ENCODE results near the gene TMEM258. TPM values are rescaled to one million over a fixed set of nuclear protein-coding genes. Genes with fewer than 3 reads are reported as not detected.

The TMEM258 gene
- total RNA-seq, 4 donors from 2014 or later, result 36.5 to 51.8 (median 47.2) TPM

DNA sequence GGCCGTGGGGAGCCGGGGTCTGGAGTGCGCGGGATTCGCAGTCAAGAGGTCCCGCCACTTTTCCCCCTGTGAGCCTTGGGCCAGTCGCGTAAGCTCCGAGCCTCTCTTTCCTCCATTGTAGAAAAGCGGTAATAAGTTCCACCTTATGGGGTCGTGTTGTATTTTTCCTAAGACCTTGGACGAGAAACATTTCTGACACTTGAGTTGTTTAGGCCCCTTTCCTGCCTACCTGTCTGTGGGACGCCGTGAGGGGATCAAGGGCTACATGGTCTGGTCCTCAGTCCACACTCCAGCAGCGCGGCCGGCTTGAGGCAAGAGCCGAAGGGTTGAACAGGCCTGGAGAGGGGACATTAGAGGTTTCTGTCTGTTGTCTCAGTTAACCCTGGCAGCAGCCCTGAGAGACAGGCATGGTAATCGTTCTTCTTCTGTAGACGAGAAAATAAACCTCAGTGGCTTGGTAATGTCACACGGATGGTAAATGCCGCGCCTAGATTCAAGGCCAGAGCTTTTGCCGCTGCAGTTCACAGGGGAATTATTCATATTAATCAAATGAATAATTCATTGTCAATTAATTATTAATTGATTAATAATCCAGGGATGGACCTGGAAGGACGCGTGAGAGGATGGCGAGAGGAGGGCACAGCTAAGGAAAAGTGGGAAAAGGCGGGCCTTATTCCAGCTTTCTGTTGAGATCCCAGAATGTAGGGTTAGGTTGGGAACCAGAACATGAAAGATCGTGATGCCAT lies 857 bp upstream of the TMEM258 start:
- TF ChIP-seq, protein P1, sequence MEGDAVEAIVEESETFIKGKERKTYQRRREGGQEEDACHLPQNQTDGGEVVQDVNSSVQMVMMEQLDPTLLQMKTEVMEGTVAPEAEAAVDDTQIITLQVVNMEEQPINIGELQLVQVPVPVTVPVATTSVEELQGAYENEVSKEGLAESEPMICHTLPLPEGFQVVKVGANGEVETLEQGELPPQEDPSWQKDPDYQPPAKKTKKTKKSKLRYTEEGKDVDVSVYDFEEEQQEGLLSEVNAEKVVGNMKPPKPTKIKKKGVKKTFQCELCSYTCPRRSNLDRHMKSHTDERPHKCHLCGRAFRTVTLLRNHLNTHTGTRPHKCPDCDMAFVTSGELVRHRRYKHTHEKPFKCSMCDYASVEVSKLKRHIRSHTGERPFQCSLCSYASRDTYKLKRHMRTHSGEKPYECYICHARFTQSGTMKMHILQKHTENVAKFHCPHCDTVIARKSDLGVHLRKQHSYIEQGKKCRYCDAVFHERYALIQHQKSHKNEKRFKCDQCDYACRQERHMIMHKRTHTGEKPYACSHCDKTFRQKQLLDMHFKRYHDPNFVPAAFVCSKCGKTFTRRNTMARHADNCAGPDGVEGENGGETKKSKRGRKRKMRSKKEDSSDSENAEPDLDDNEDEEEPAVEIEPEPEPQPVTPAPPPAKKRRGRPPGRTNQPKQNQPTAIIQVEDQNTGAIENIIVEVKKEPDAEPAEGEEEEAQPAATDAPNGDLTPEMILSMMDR (IDR thresholded peaks at IDR 0.05 in 4 of 5, conservative IDR thresholded peaks at IDR 0.05 in 1 of 5), result no peak
- no peak for TF ChIP-seq POLR2A (IDR thresholded peaks at IDR 0.05)
- Histone ChIP-seq H3K4me3 (peak overlapping the region; percentile 73 to 97 (median 88)), H3K4me1 (peaks cover 24% of the 10 kb centered on the region in 2 donors), H3K36me3 (peaks cover 0 to 30% of the 10 kb centered on the region in 2 donors), H3K9me3 (no peaks in the 10 kb centered on the region), H3K27me3 (no peaks in the 10 kb centered on the region), H3K27ac (peak overlapping the region; percentile 90 to 98 (median 96))
- in situ Hi-C loops (cut with MboI; ENCODE audit: low sequenced_read_pairs in 4 of 4), result loop anchor here in 3 of 4 donors (10.0 to 25.0 kb wide), 4 partner anchors 102 to 519 kb away; partner anchors contain the start of gene FADS3 (in 1 of the 3)
- ATAC-seq (peak; percentile 4 to 13), DNase-seq (no peak)
- intact Hi-C loops (cut with DNase I; ENCODE audit: low total_unique reads), result loop anchor here (2.0 to 5.0 kb wide), 2 partner anchors 174 to 330 kb away; partner anchors contain the start of gene FTH1

DNA sequence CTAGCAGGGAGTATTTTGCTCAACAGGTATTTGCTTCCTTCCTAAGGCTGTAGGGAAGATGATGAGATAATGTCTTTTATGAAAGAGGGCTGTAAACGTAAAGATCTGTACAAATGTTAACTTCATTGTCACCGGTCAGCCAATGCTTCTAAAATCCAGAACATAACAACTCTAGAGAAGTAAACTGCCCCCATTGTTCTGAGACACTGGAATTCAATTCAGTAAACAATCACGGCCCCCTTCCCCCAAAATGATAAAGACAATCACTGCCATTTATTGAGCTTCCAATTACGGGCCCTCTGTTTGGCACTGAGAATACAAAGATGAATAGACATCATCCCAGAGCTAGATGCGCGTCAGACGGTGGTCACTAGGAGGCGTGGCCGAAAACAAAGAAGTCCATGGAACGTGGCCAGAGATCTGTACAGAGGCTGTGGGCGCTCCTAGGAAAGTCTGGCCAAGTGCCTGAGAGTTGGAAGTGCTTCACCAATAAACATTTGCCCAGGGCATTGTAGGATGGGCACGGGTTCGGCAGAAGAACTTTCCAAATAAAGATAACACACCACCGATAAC lies 576 bp downstream of the TMEM258 start:
- H3K27ac ChIP-seq, result peak overlapping the region; percentile 90 to 98 (median 96)
- H3K4me1 ChIP-seq, result peaks cover 15 to 20% of the 10 kb centered on the region in 2 donors
- no peaks in the 10 kb centered on the region for H3K27me3 ChIP-seq
- intact Hi-C loops (cut with DNase I; ENCODE audit: low total_unique reads), result loop anchor here (1.0 to 5.0 kb wide), 3 partner anchors 24 to 331 kb away; partner anchors contain the start of gene FTH1
- H3K36me3 ChIP-seq, result peaks cover 0 to 44% of the 10 kb centered on the region in 2 donors
- DNase-seq (peak in 1 of 2 donors; percentile 39), ATAC-seq (peak; percentile 48 to 52)
- TF ChIP-seq POLR2A (IDR thresholded peaks at IDR 0.05), result no peak
- TF ChIP-seq, protein P1 (IDR thresholded peaks at IDR 0.05 in 4 of 5, conservative IDR thresholded peaks at IDR 0.05 in 1 of 5), result no peak
- in situ Hi-C loops (cut with MboI; ENCODE audit: low sequenced_read_pairs in 4 of 4), result loop anchor here in 3 of 4 donors (10.0 to 25.0 kb wide), 4 partner anchors 103 to 520 kb away; partner anchors contain the start of gene FADS3 (in 1 of the 3)
- no peaks in the 10 kb centered on the region for H3K9me3 ChIP-seq
- peak overlapping the region; percentile 73 to 97 (median 88) for H3K4me3 ChIP-seq

DNA sequence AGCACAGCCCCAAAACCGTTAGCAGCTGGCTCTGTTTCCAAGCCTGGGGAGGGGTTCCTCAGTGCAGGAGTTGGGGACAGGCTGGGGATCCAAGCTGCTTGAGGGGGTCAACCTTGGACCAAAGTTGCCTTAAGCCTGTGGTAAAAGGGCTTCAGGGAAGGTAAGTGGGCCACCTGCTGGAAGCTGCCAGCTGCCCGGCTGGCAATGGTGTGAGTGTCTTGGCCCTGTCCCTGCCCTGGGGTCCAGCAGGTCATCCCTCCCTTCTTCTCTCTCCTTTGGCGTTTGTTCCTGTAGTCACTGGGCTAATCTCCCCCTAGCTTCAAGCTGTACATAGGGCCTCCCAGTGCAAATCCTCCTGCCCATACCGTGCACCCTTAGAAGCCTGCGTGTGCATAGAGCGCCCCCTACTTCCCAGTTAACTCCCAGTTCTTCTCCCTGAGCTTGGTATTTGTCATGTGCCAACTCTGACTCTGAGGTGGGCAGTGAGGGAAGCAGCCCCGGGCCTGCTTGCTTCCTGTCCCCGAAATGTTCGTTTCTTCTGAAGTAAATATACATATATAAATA lies 4.4 kb downstream of the TMEM258 start:
- Histone ChIP-seq H3K27me3 (no peaks in the 10 kb centered on the region), H3K4me1 (peaks cover 8 to 11% of the 10 kb centered on the region in 2 donors), H3K4me3 (no peak overlapping the region), H3K36me3 (peaks cover 0 to 49% of the 10 kb centered on the region in 2 donors), H3K27ac (no peak overlapping the region), H3K9me3 (no peaks in the 10 kb centered on the region)
- intact Hi-C loops (cut with DNase I; ENCODE audit: low total_unique reads) (no loop called here), in situ Hi-C loops (cut with MboI; ENCODE audit: low sequenced_read_pairs in 4 of 4) (loop anchor here in 1 of 4 donors (25.0 kb wide), 1 partner anchor 524 kb away; no protein-coding TSS in a partner anchor)
- ATAC-seq (no peak), DNase-seq (no peak)
- no peak for TF ChIP-seq POLR2A (IDR thresholded peaks at IDR 0.05)
- TF ChIP-seq, protein P1 (IDR thresholded peaks at IDR 0.05 in 4 of 5, conservative IDR thresholded peaks at IDR 0.05 in 1 of 5), result no peak

DNA sequence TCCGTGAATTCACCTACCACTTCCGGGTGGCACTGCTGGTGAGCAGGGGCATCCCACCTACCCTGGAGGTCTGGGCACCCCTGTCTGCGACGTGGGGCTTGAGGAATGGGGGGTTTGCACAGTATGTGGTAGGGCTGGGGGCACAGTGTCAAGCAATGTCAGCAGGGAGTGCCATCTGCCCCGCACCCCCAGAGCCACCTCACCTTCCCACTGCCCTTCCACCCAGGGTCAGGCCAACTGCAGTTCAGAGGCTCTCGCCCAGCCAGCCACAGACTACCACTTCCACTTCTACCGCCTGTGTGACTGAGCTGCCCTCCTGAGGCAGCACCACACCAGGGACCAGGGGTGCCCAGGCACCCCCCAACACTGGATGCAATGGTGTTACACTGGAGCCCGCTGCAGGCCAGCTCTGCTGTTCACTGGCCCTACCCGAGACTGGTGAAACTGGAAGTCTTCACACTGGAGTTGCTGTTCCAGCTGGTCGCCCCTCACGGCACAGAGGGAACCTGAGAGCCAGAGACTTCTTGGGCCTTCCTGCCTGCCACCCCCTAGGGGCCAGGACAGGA lies 6.5 kb downstream of the TMEM258 start:
- Histone ChIP-seq H3K4me1 (no peaks in the 10 kb centered on the region), H3K27ac (no peak overlapping the region), H3K4me3 (no peak overlapping the region), H3K9me3 (no peaks in the 10 kb centered on the region), H3K36me3 (peaks cover 0 to 49% of the 10 kb centered on the region in 2 donors), H3K27me3 (no peaks in the 10 kb centered on the region)
- in situ Hi-C loops (cut with MboI; ENCODE audit: low sequenced_read_pairs in 4 of 4), result loop anchor here in 1 of 4 donors (25.0 kb wide), 1 partner anchor 526 kb away; no protein-coding TSS in a partner anchor
- intact Hi-C loops (cut with DNase I; ENCODE audit: low total_unique reads), result no loop called here
- no peak for DNase-seq
- ATAC-seq, result no peak
- TF ChIP-seq, protein P1 (IDR thresholded peaks at IDR 0.05 in 4 of 5, conservative IDR thresholded peaks at IDR 0.05 in 1 of 5), result no peak
- TF ChIP-seq POLR2A (IDR thresholded peaks at IDR 0.05), result no peak

Measured in gastrocnemius medialis (tissue), 4 donors.